Adrenal gland (tissue), 12 donors: ENCODE measurements around the gene BICD1. TPM values are rescaled to one million over a fixed set of nuclear protein-coding genes. Genes with fewer than 3 reads are reported as not detected.

Source experiments
- DNase-seq, 7 donors: peaks; one replicate each; pipeline ENCODE4 v3.0.0-alpha.2; 2019 to 2020
- H3K27ac ChIP-seq, 5 donors: fragments of 200-600 bp; sonication (generic) in 4 of 5; 1 replicate in 3 of 5; 2 replicates in 2 of 5; pipeline versions ENCODE4 v1.5.1 to v1.8.0; 2016 to 2020; ENCODE audit warnings: mild to moderate bottlenecking in 1 of 5
- H3K27me3 ChIP-seq: fragments of 200-600 bp; 2 replicates; pipeline ENCODE4 v1.8.0; 2021
- H3K36me3 ChIP-seq, 2 donors: fragments of 200-600 bp; replicated peaks in 1 of 2; 1 replicate in 1 of 2; 2 replicates in 1 of 2; pipeline versions ENCODE4 v1.5.1 to v1.8.0; 2018 to 2022
- H3K4me1 ChIP-seq, 2 donors: fragments of 200-600 bp; replicated peaks in 1 of 2; 1 replicate in 1 of 2; 2 replicates in 1 of 2; pipeline versions ENCODE4 v1.5.1 to v1.8.0; 2018 to 2021
- H3K4me3 ChIP-seq, 4 donors: fragments of 200-600 bp; sonication (generic) in 3 of 4; one replicate each; pipeline ENCODE4 v1.5.1; 2016 to 2018
- H3K9me3 ChIP-seq, 3 donors: fragments of 200-600 bp; sonication (generic) in 1 of 3; replicated peaks in 1 of 3; 1 replicate in 2 of 3; 2 replicates in 1 of 3; pipeline versions ENCODE4 v1.5.1 to v1.8.0; 2016 to 2021
- CTCF ChIP-seq, 6 experiments: fragments of 450-650 bp in 4 of 6; fragments of 200-600 bp in 2 of 6; sonication (generic) in 1 of 6; IDR thresholded peaks; 1 replicate in 5 of 6; 2 replicates in 1 of 6; pipeline versions ENCODE4 v1.5.1 to v1.8.0; 2016 to 2021; ENCODE audit warnings: antibody characterized with exemption in 6 of 6, mild to moderate bottlenecking in 2 of 6, moderate library complexity in 1 of 6
- POLR2A ChIP-seq, 2 donors: fragments of 450-650 bp; IDR thresholded peaks; one replicate each; pipeline ENCODE4 v1.6.1; 2017; ENCODE audit warnings: antibody characterized with exemption in 2 of 2, mild to moderate bottlenecking in 2 of 2, moderate library complexity in 1 of 2
- WGBS, 4 donors: extraction: QIAGEN DNeasy Blood & Tissue Kit in 2 of 4; methylation state at CpG; one replicate each; pipeline versions ENCODE4 v1.1.5 to v1.1.7; 2013 to 2017; 5-methylcytosine and 5-hydroxymethylcytosine counted together
- intact Hi-C, 2 donors: fragments of 100-400 bp; cut with DNase I; formaldehyde crosslinking; loops; one replicate each; pipeline versions ENCODE4 v1.14.1 to v1.15.0; 2022 to 2023
- polyA plus RNA-seq, 3 donors: library from polyadenylated mRNA; stranded (reverse); fragments of 200-250 nt in 2 of 3; fragments of 350-450 nt in 1 of 3; fragmentation: Illumina TruSeq in 1 of 3; extraction: RNeasy Lipid Tissue Mini Kit (QIAGEN cat#74804) in 1 of 3; gene quantifications; one replicate each; pipeline ENCODE4 v1.2.3, GENCODE V29; 2013 to 2014
- total RNA-seq, 9 donors: library from RNA; depleted of rRNA in 4 of 9; stranded (reverse); fragments of >200 nt in 4 of 9; fragments of 120-200 nt in 1 of 9; fragmentation: NEBNext Ultra II Directional in 1 of 9; extraction: Animal tissue kit (Norgen Biotek cat#: 25700) in 1 of 9; gene quantifications; one replicate each; pipeline versions ENCODE4 v1.1.0 to v1.2.4, GENCODE V29; 2013 to 2023
- donor health status: healthy with polysubstance abuse.
- donor health status: Bipolar disorder and iron deficiency.
- donor health status: DM: yes; HTN: yes; CAD: no.
- donor health status: DM: no; HTN: no; CAD: no.
- donor health status: DM: no; HTN: no; CAD: no.
- donor health status: DM: yes; HTN: yes; CAD: no.

Gene BICD1
- total and polyA plus RNA-seq, 12 donors, result 2.9 to 18.2 (median 9.4) TPM

- Histone ChIP-seq H3K4me3 (no peak overlapping the region), H3K36me3 (no peaks in the 10 kb centered on the region), H3K9me3 (no peaks in the 10 kb centered on the region), H3K4me1 (no peaks in the 10 kb centered on the region), H3K27me3 (no peaks in the 10 kb centered on the region), H3K27ac (no peak overlapping the region)
- DNase-seq, result no peak
- intact Hi-C loops, result no loop called here
- WGBS, 4 donors, result 91 to 94% (median 92%) methylated on average over 2 of the region's 2 CpGs
- no peak for TF ChIP-seq CTCF (IDR thresholded peaks at IDR 0.05)
These were observed 224.5 kb downstream of the BICD1 start for GRCh38 chr12:32331133-32331532.

GRCh38 chr12:32332446-32332845 is 225.8 kb downstream of the BICD1 start:
- 72 to 83% (median 82%) methylated on average over 3 of the region's 3 CpGs for WGBS, 4 donors
- intact Hi-C loops, result no loop called here
- H3K4me1 ChIP-seq, result no peaks in the 10 kb centered on the region
- no peaks in the 10 kb centered on the region for H3K36me3 ChIP-seq
- no peaks in the 10 kb centered on the region for H3K9me3 ChIP-seq
- no peak overlapping the region for H3K4me3 ChIP-seq
- TF ChIP-seq POLR2A (IDR thresholded peaks at IDR 0.05) (no peak), CTCF (IDR thresholded peaks at IDR 0.05) (no peak)
- no peaks in the 10 kb centered on the region for H3K27me3 ChIP-seq
- DNase-seq, result no peak
- H3K27ac ChIP-seq, result no peak overlapping the region

- no peak overlapping the region for H3K4me3 ChIP-seq
- H3K36me3 ChIP-seq, result no peaks in the 10 kb centered on the region
- DNase-seq, result no peak
- no peak overlapping the region for H3K27ac ChIP-seq
- TF ChIP-seq CTCF (IDR thresholded peaks at IDR 0.05) (no peak), POLR2A (IDR thresholded peaks at IDR 0.05) (no peak)
- no peaks in the 10 kb centered on the region for H3K4me1 ChIP-seq
- WGBS, 4 donors, result 89 to 95% (median 93%) methylated on average over 4 of the region's 4 CpGs
- H3K9me3 ChIP-seq, result no peaks in the 10 kb centered on the region
- no peaks in the 10 kb centered on the region for H3K27me3 ChIP-seq
- intact Hi-C loops, result no loop called here
These were observed 227.7 kb downstream of the BICD1 start for GRCh38 chr12:32334371-32334777.

GRCh38 chr12:32336261-32336660 is 229.6 kb downstream of the BICD1 start:
- Histone ChIP-seq H3K36me3 (no peaks in the 10 kb centered on the region), H3K4me1 (no peaks in the 10 kb centered on the region), H3K27ac (no peak overlapping the region), H3K9me3 (no peaks in the 10 kb centered on the region), H3K27me3 (no peaks in the 10 kb centered on the region), H3K4me3 (no peak overlapping the region)
- TF ChIP-seq CTCF (IDR thresholded peaks at IDR 0.05), result no peak
- intact Hi-C loops, result no loop called here
- 87 to 93% (median 91%) methylated on average over 4 of the region's 4 CpGs for WGBS, 4 donors
- DNase-seq, result no peak
